A549 (cell line): Measurements from ENCODE around the gene SMG6. TPM values are rescaled to one million over a fixed set of nuclear protein-coding genes. Genes with fewer than 3 reads are reported as not detected.

Experiments used
- ATAC-seq, 2 experiments: fragments of 200-7000 bp in 1 of 2; fragments of >200 bp in 1 of 2; cut with Nextera tagmentation in 1 of 2; cut with Tn5 transposase in 1 of 2; 3 replicates each; pipeline versions ENCODE4 v1.8.0 to v1.9.1; 2018 to 2020; ENCODE audit warnings: mild to moderate bottlenecking in 1 of 2, moderate library complexity in 1 of 2
- CTCF ChIA-PET: fragments of 300-600 bp; sonication (Branson Sonifier 250); formaldehyde crosslinking; extraction: SDS; loops from one replicate; lab custom pipeline; 2021; ENCODE audit warnings: antibody characterized with exemption, inconsistent platforms; lab: Yijun Ruan, JAX
- POLR2A ChIA-PET: fragments of 350-600 bp; formaldehyde crosslinking; extraction: SDS; loops from one replicate; lab custom pipeline; 2021; ENCODE audit warnings: antibody characterized with exemption, inconsistent platforms; lab: Yijun Ruan, JAX
- DNase-seq, 2 experiments: peaks; one replicate each; pipeline versions ENCODE4 v3.0.0 to v3.0.0-alpha.2; 2011 to 2016; ENCODE audit warnings: low read depth in 1 of 2, low spot score in 1 of 2
- FAIRE-seq: peaks from 2 replicates; lab custom pipeline; 2011; peaks lifted over from hg19 to GRCh38; lab: Jason Lieb, UNC
- H3K27ac ChIP-seq, 2 experiments: fragments of >200 bp; sonication (Bioruptor Twin); formaldehyde crosslinking; 3 replicates each; pipeline ENCODE4 v1.5.1; 2016 to 2017
- H3K4me1 ChIP-seq: fragments of >200 bp; sonication (Bioruptor Twin); formaldehyde crosslinking; 3 replicates; pipeline ENCODE4 v1.6.1; 2016
- H3K4me2 ChIP-seq: fragments of >200 bp; sonication (Bioruptor Twin); formaldehyde crosslinking; 3 replicates; pipeline ENCODE4 v1.6.1; 2016
- H3K4me3 ChIP-seq: fragments of >200 bp; sonication (Bioruptor Twin); formaldehyde crosslinking; 3 replicates; pipeline ENCODE4 v1.5.1; 2016
- H3K9me3 ChIP-seq: fragments of >200 bp; sonication (Bioruptor Twin); formaldehyde crosslinking; 3 replicates; pipeline ENCODE4 v1.6.1; 2016
- ATOH8 ChIP-seq: fragments of 250-450 bp; sonication (Bioruptor Pico); IDR thresholded peaks from 2 replicates; pipeline ENCODE4 v1.5.0; 2020; ENCODE audit warnings: low read depth, mild to moderate bottlenecking, moderate library complexity
- CBX2 ChIP-seq: fragments of 200-600 bp; sonication (generic); IDR thresholded peaks from 2 replicates; pipeline ENCODE4 v1.6.1; 2016; ENCODE audit warnings: low read depth, mild to moderate bottlenecking, borderline replicate concordance
- CBX8 ChIP-seq: fragments of 200-600 bp; sonication (generic); IDR thresholded peaks from 2 replicates; pipeline ENCODE4 v1.6.1; 2016
- E2F6 ChIP-seq: IDR thresholded peaks from 2 replicates; pipeline ENCODE4 v1.6.1; 2012; ENCODE audit warnings: low read depth, borderline replicate concordance
- EP300 ChIP-seq, 2 experiments: fragments of >200 bp; sonication (Bioruptor Twin); formaldehyde crosslinking; IDR thresholded peaks; 2 replicates in 1 of 2; 3 replicates in 1 of 2; pipeline ENCODE4 v1.6.1; 2016 to 2017
- ESRRA ChIP-seq: fragments of 150-350 bp; IDR thresholded peaks from 2 replicates; pipeline ENCODE4 v1.6.1; 2014; ENCODE audit warnings: mild to moderate bottlenecking, low read length, borderline replicate concordance
- FOSB ChIP-seq: fragments of 250-450 bp; sonication (Bioruptor Pico); IDR thresholded peaks from 2 replicates; pipeline ENCODE4 v1.5.0; 2020; ENCODE audit warnings: mild to moderate bottlenecking, moderate library complexity
- HEYL ChIP-seq: fragments of 250-450 bp; sonication (Bioruptor Pico); IDR thresholded peaks from 2 replicates; pipeline ENCODE4 v1.8.0; 2021; ENCODE audit warnings: mild to moderate bottlenecking, moderate library complexity
- HMGXB4 ChIP-seq: fragments of 250-450 bp; sonication (Bioruptor Pico); IDR thresholded peaks from 2 replicates; pipeline ENCODE4 v1.5.0; 2021; ENCODE audit warnings: mild to moderate bottlenecking, moderate library complexity, borderline replicate concordance
- HOXB13 ChIP-seq: fragments of 250-450 bp; sonication (Bioruptor Pico); IDR thresholded peaks from 2 replicates; pipeline ENCODE4 v1.5.0; 2020; ENCODE audit warnings: low read depth, mild to moderate bottlenecking, moderate library complexity
- KDM1A ChIP-seq: fragments of 200-600 bp; sonication (generic); IDR thresholded peaks from 2 replicates; pipeline ENCODE4 v1.6.1; 2016; ENCODE audit warnings: low read depth, mild to moderate bottlenecking
- KDM5A ChIP-seq: fragments of 200-600 bp; sonication (generic); IDR thresholded peaks from 2 replicates; pipeline ENCODE4 v1.6.1; 2016; ENCODE audit warnings: antibody characterized with exemption, mild to moderate bottlenecking
- MAFK ChIP-seq: fragments of 450-650 bp; IDR thresholded peaks from 2 replicates; pipeline ENCODE4 v1.6.1; 2014; ENCODE audit not compliant: partially characterized antibody
- MAZ ChIP-seq: fragments of 150-350 bp; IDR thresholded peaks from 2 replicates; pipeline ENCODE4 v1.6.1; 2014; ENCODE audit warnings: antibody characterized with exemption, low read depth, low read length, borderline replicate concordance
- MYC ChIP-seq: IDR thresholded peaks from 2 replicates; pipeline ENCODE4 v1.6.1; 2012; ENCODE audit warnings: mild to moderate bottlenecking, inconsistent platforms, low read length, improper control_type of control experiment, borderline replicate concordance
- PBX3 ChIP-seq: IDR thresholded peaks from 2 replicates; pipeline ENCODE4 v1.6.1; 2012
- PHF8 ChIP-seq: fragments of 200-600 bp; sonication (generic); IDR thresholded peaks from 2 replicates; pipeline ENCODE4 v1.6.1; 2016; ENCODE audit warnings: low read depth, mild to moderate bottlenecking, antibody characterized with exemption, moderate library complexity, borderline replicate concordance
- POLR2A ChIP-seq: IDR thresholded peaks from 2 replicates; pipeline ENCODE4 v1.6.1; 2012; ENCODE audit warnings: mild to moderate bottlenecking, low read length
- RCOR1 ChIP-seq: fragments of 150-350 bp; IDR thresholded peaks from 2 replicates; pipeline ENCODE4 v1.6.1; 2014; ENCODE audit warnings: antibody characterized with exemption, low read length, low read depth
- SREBF2 ChIP-seq: fragments of 450-650 bp; IDR thresholded peaks from 2 replicates; pipeline ENCODE4 v1.6.1; 2014; ENCODE audit warnings: mild to moderate bottlenecking, moderate library complexity
- TFCP2L1 ChIP-seq: fragments of 250-450 bp; sonication (Bioruptor Pico); IDR thresholded peaks from 2 replicates; pipeline ENCODE4 v1.5.0; 2021; ENCODE audit warnings: mild to moderate bottlenecking
- ZFP36 ChIP-seq: fragments of 450-650 bp; IDR thresholded peaks from 2 replicates; pipeline ENCODE4 v1.6.1; 2014; ENCODE audit warnings: borderline replicate concordance; ENCODE audit not compliant: partially characterized antibody
- ZNF302 ChIP-seq: fragments of 250-450 bp; sonication (Bioruptor Pico); IDR thresholded peaks from 2 replicates; pipeline ENCODE4 v1.9.0; 2021; ENCODE audit warnings: inconsistent platforms, mild to moderate bottlenecking, moderate library complexity
- ZSCAN20 ChIP-seq: fragments of 250-450 bp; sonication (Bioruptor Pico); IDR thresholded peaks from 2 replicates; pipeline ENCODE4 v1.8.0; 2022; ENCODE audit warnings: mild to moderate bottlenecking, moderate library complexity
- WGBS: methylation state at CpG from one replicate; pipeline ENCODE4 v1.1.6; 2017; ENCODE audit errors: missing lambda C conversion rate; 5-methylcytosine and 5-hydroxymethylcytosine counted together
- polyA plus RNA-seq, 4 experiments: library from polyadenylated mRNA; depleted of rRNA in 3 of 4; stranded (reverse); fragments of >200 nt; fragmentation: RNase III in 1 of 4; extraction: RNeasy Plus Mini Kit Qiagen cat#74134 plus additional on column Dnase treatment in 1 of 4; gene quantifications; 2 replicates in 3 of 4; 3 replicates in 1 of 4; pipeline ENCODE4 v1.2.3, GENCODE V29; 2011 to 2017

SMG6 gene
- polyA plus RNA-seq, 2 of the 4 experiments (the other 2 are of a cell fraction) = 4.7 to 17.0 TPM

GRCh38 chr17:2034157-2034556 is 269.4 kb downstream of the SMG6 start:
- FAIRE-seq = no peak
- Histone ChIP-seq H3K4me2 (no peak overlapping the region), H3K4me3 (no peak overlapping the region), H3K9me3 (no peaks in the 10 kb centered on the region), H3K27ac (no peak overlapping the region), H3K4me1 (peaks cover 21% of the 10 kb centered on the region)
- no peak for ATAC-seq
- CTCF ChIA-PET = interaction anchor here (1.0 to 17.0 kb wide), 7 partner anchors 8 to 121 kb away, joined by 3 to 420 read pairs (median 128); partner anchors contain the start of genes DPH1, HIC1, OVCA2 and RTN4RL1
- POLR2A ChIA-PET = no interaction called here
- 79% methylated on average over 5 of the region's 7 CpGs for WGBS
- DNase-seq = no peak
- TF ChIP-seq SREBF2 = no peak
- TF ChIP-seq ATOH8 (CRISPR knock-in tag) = no peak
- no peak for TF ChIP-seq POLR2A
- no peak for TF ChIP-seq RCOR1
- no peak for TF ChIP-seq TFCP2L1 (CRISPR knock-in tag)
- TF ChIP-seq MAFK = no peak
- TF ChIP-seq HMGXB4 = no peak
- no peak for TF ChIP-seq HEYL (CRISPR knock-in tag)
- no peak for TF ChIP-seq PBX3

- FAIRE-seq (no peak), ATAC-seq (no peak), DNase-seq (no peak)
- 85% methylated on average over 7 of the region's 7 CpGs for WGBS
- POLR2A ChIA-PET = no interaction called here
- Histone ChIP-seq H3K4me1 (peaks cover 21% of the 10 kb centered on the region), H3K4me3 (no peak overlapping the region), H3K4me2 (no peak overlapping the region), H3K27ac (no peak overlapping the region), H3K9me3 (no peaks in the 10 kb centered on the region)
- TF ChIP-seq ESRRA = no peak
- no peak for TF ChIP-seq ATOH8 (CRISPR knock-in tag)
- no peak for TF ChIP-seq ZSCAN20
- no peak for TF ChIP-seq CBX2
- no peak for TF ChIP-seq KDM5A
- no peak for TF ChIP-seq FOSB
- TF ChIP-seq ZNF302 (CRISPR knock-in tag) = no peak
- no peak for TF ChIP-seq KDM1A
- TF ChIP-seq MAZ = no peak
- no peak for TF ChIP-seq E2F6
- no peak for TF ChIP-seq PHF8
- TF ChIP-seq CBX8 = no peak
- no peak for TF ChIP-seq EP300 (IDR thresholded peaks at IDR 0.05)
- TF ChIP-seq MYC = no peak
- no peak for TF ChIP-seq PBX3
- no peak for TF ChIP-seq HOXB13 (CRISPR knock-in tag)
- no peak for TF ChIP-seq MAFK
- no peak for TF ChIP-seq TFCP2L1 (CRISPR knock-in tag)
- no peak for TF ChIP-seq ZFP36
- CTCF ChIA-PET = interaction anchor here (1.0 to 17.0 kb wide), 6 partner anchors 9 to 144 kb away, joined by 3 to 420 read pairs (median 108); partner anchors contain the start of gene OVCA2
Observed at GRCh38 chr17:2033153-2033552, 270.4 kb downstream of the SMG6 start.
